Gastrocnemius medialis (tissue), 4 donors: Measurements from ENCODE around the gene PPP6C. TPM values are rescaled to one million over a fixed set of nuclear protein-coding genes. Genes with fewer than 3 reads are reported as not detected.
"Not testable (repeated sequence)": the region's sequence is repeated elsewhere in the genome, so short reads cannot be mapped to it uniquely, and the experiment has no call there.

Experiments used
- ATAC-seq, 2 donors: fragments of 150-250 bp; one replicate each; pipeline ENCODE4 v1.9.1; 2016
- DNase-seq, 2 donors: peaks; one replicate each; pipeline ENCODE4 v3.0.0-alpha.2; 2019
- H3K27ac ChIP-seq, 4 donors: fragments of 200-600 bp; sonication (generic); 1 replicate in 1 of 4; 2 replicates in 3 of 4; pipeline ENCODE4 v1.5.1; 2016 to 2018; ENCODE audit warnings: mild to moderate bottlenecking in 2 of 4, moderate library complexity in 1 of 4
- H3K27me3 ChIP-seq, 3 donors: fragments of 200-600 bp; sonication (generic) in 2 of 3; 1 replicate in 1 of 3; 2 replicates in 2 of 3; pipeline versions ENCODE4 v1.5.1 to v1.6.0; 2016 to 2019; ENCODE audit warnings: mild to moderate bottlenecking in 1 of 3, moderate library complexity in 1 of 3
- H3K36me3 ChIP-seq, 2 donors: fragments of 200-600 bp; sonication (generic) in 1 of 2; one replicate each; pipeline ENCODE4 v1.5.1; 2017 to 2018
- H3K4me1 ChIP-seq, 2 donors: fragments of 200-600 bp; sonication (generic) in 1 of 2; one replicate each; pipeline ENCODE4 v1.5.1; 2016 to 2017; ENCODE audit warnings: mild to moderate bottlenecking in 2 of 2
- H3K4me3 ChIP-seq, 4 donors: fragments of 200-600 bp; sonication (generic) in 3 of 4; 1 replicate in 1 of 4; 2 replicates in 3 of 4; pipeline ENCODE4 v1.5.1; 2016 to 2019; ENCODE audit warnings: mild to moderate bottlenecking in 2 of 4
- H3K9me3 ChIP-seq, 3 donors: fragments of 200-600 bp; sonication (generic) in 2 of 3; 1 replicate in 1 of 3; 2 replicates in 2 of 3; pipeline ENCODE4 v1.5.1; 2016 to 2019
- CTCF ChIP-seq, 5 experiments: fragments of 450-650 bp in 3 of 5; fragments of 200-600 bp in 2 of 5; sonication (generic) in 2 of 5; IDR thresholded peaks in 4 of 5; conservative IDR thresholded peaks in 1 of 5; 1 replicate in 4 of 5; 2 replicates in 1 of 5; pipeline ENCODE4 v1.5.1; 2016 to 2019; ENCODE audit warnings: antibody characterized with exemption in 5 of 5, mild to moderate bottlenecking in 3 of 5, moderate library complexity in 3 of 5
- POLR2A ChIP-seq, 2 donors: fragments of 450-650 bp; IDR thresholded peaks; one replicate each; pipeline ENCODE4 v1.6.1; 2017; ENCODE audit warnings: antibody characterized with exemption in 2 of 2, mild to moderate bottlenecking in 2 of 2, moderate library complexity in 2 of 2
- in situ Hi-C, 4 donors: fragments of 200-750 bp; cut with MboI; loops; one replicate each; pipeline versions ENCODE4 v1.15.0 to v1.8.0; 2017; ENCODE audit warnings: low sequenced_read_pairs in 4 of 4
- intact Hi-C: fragments of 100-400 bp; cut with DNase I; formaldehyde crosslinking; loops from one replicate; pipeline ENCODE4 v1.15.1; 2023; ENCODE audit warnings: low total_unique reads
- total RNA-seq, 4 donors: library from RNA; depleted of rRNA; stranded (reverse); fragments of >200 nt; gene quantifications; one replicate each; pipeline versions ENCODE4 v1.1.0 to v1.2.3, GENCODE V29; 2016

PPP6C gene
- total RNA-seq, 4 donors from 2014 or later, result 49.4 to 80.6 (median 73.6) TPM

GRCh38 chr9:125183561-125183960 lies 6.0 kb downstream of the PPP6C start:
- peak overlapping the region in 1 of 4 donors; percentile 1 for H3K4me3 ChIP-seq
- H3K9me3 ChIP-seq, result no peaks in the 10 kb centered on the region
- TF ChIP-seq POLR2A (IDR thresholded peaks at IDR 0.05) (no peak), CTCF (IDR thresholded peaks at IDR 0.05 in 4 of 5, conservative IDR thresholded peaks at IDR 0.05 in 1 of 5) (no peak)
- H3K27me3 ChIP-seq, result no peaks in the 10 kb centered on the region
- ATAC-seq, result no peak
- intact Hi-C loops (loop anchor here (10.0 kb wide), 1 partner anchor 319 kb away; the partner anchor contains the start of genes ARPC5L and RPL35), in situ Hi-C loops (no loop called here)
- DNase-seq, result no peak
- H3K36me3 ChIP-seq, result no peaks in the 10 kb centered on the region
- H3K27ac ChIP-seq, result peak overlapping the region; percentile 89 to 100 (median 98)
- H3K4me1 ChIP-seq, result peaks cover 71 to 77% of the 10 kb centered on the region in 2 donors

- intact Hi-C loops (loop anchor here (10.0 kb wide), 1 partner anchor 318 kb away; the partner anchor contains the start of genes ARPC5L and RPL35), in situ Hi-C loops (no loop called here)
- peak overlapping the region; percentile 89 to 100 (median 98) for H3K27ac ChIP-seq
- TF ChIP-seq CTCF (IDR thresholded peaks at IDR 0.05 in 4 of 5, conservative IDR thresholded peaks at IDR 0.05 in 1 of 5), result no peak
- TF ChIP-seq POLR2A (IDR thresholded peaks at IDR 0.05), result no peak
- H3K9me3 ChIP-seq, result no peaks in the 10 kb centered on the region
- no peaks in the 10 kb centered on the region for H3K36me3 ChIP-seq
- DNase-seq (no peak), ATAC-seq (no peak)
- H3K4me3 ChIP-seq, result peak overlapping the region in 1 of 4 donors; percentile 1
- no peaks in the 10 kb centered on the region for H3K27me3 ChIP-seq
- H3K4me1 ChIP-seq, result peaks cover 66 to 77% of the 10 kb centered on the region in 2 donors
Observed at GRCh38 chr9:125183054-125183453, 6.5 kb downstream of the PPP6C start.

- intact Hi-C loops, result loop anchor here (10.0 kb wide), 1 partner anchor 317 kb away; the partner anchor contains the start of genes ARPC5L and RPL35
- H3K36me3 ChIP-seq, H3K27me3 ChIP-seq, H3K9me3 ChIP-seq, DNase-seq, in situ Hi-C loops, ATAC-seq, H3K4me3 ChIP-seq: not testable (repeated sequence)
- Histone ChIP-seq H3K27ac (peak overlapping the region; percentile 89 to 100 (median 98)), H3K4me1 (peaks cover 60 to 69% of the 10 kb centered on the region in 2 donors)
Observed at GRCh38 chr9:125181756-125182155, 7.8 kb downstream of the PPP6C start.

- in situ Hi-C loops (no loop called here), intact Hi-C loops (loop anchor here (10.0 kb wide), 1 partner anchor 316 kb away; the partner anchor contains the start of genes ARPC5L and RPL35)
- H3K36me3 ChIP-seq, result no peaks in the 10 kb centered on the region
- DNase-seq (peak; percentile 57 to 86), ATAC-seq (peak; percentile 92 to 93)
- no peaks in the 10 kb centered on the region for H3K9me3 ChIP-seq
- no peak for TF ChIP-seq CTCF (IDR thresholded peaks at IDR 0.05 in 4 of 5, conservative IDR thresholded peaks at IDR 0.05 in 1 of 5)
- peak; percentile 32 to 41 for TF ChIP-seq POLR2A (IDR thresholded peaks at IDR 0.05)
- peak overlapping the region in 1 of 4 donors; percentile 17 for H3K4me3 ChIP-seq
- no peaks in the 10 kb centered on the region for H3K27me3 ChIP-seq
- peaks cover 51 to 68% of the 10 kb centered on the region in 2 donors for H3K4me1 ChIP-seq
- peak overlapping the region; percentile 89 to 100 (median 98) for H3K27ac ChIP-seq
Observed at GRCh38 chr9:125180876-125181275, 8.7 kb downstream of the PPP6C start.

GRCh38 chr9:125179776-125180175 lies 9.8 kb downstream of the PPP6C start:
- H3K4me3 ChIP-seq, H3K36me3 ChIP-seq, DNase-seq, in situ Hi-C loops, ATAC-seq, H3K27me3 ChIP-seq, H3K9me3 ChIP-seq: not testable (repeated sequence)
- intact Hi-C loops, result loop anchor here (10.0 kb wide), 1 partner anchor 315 kb away; the partner anchor contains the start of genes ARPC5L and RPL35
- Histone ChIP-seq H3K4me1 (peaks cover 53 to 73% of the 10 kb centered on the region in 2 donors), H3K27ac (peak overlapping the region; percentile 89 to 100 (median 98))
